GM12878 (cell line): ENCODE measurements around the gene LIFR. TPM values are rescaled to one million over a fixed set of nuclear protein-coding genes. Genes with fewer than 3 reads are reported as not detected.

Experiments used
- ATAC-seq: fragments of 200-7000 bp; cut with Tn5 transposase; 3 replicates; pipeline ENCODE4 v1.9.1; 2020; ENCODE audit warnings: mild to moderate bottlenecking, moderate library complexity
- BruUV-seq: library from RNA; stranded (reverse); fragments of 400-500 nt; replicated peaks from 2 replicates; lab custom pipeline; 2021; lab: Mats Ljungman, UMichigan
- CTCF ChIA-PET: fragments of 300-600 bp; sonication (Branson Sonifier 250); formaldehyde crosslinking; extraction: SDS; loops from one replicate; lab custom pipeline; 2021; ENCODE audit warnings: inconsistent platforms; lab: Yijun Ruan, JAX
- POLR2A ChIA-PET: fragments of 350-600 bp; formaldehyde crosslinking; extraction: SDS; loops from one replicate; lab custom pipeline; 2021; ENCODE audit warnings: inconsistent platforms; lab: Charles Lee
- RAD21 ChIA-PET: fragments of 300-600 bp; sonication (Branson Sonifier 250); formaldehyde crosslinking; loops from one replicate; lab custom pipeline; 2023; ENCODE audit warnings: antibody characterized with exemption; ENCODE audit not compliant: unreplicated experiment; lab: Charles Lee
- SMC1A ChIA-PET: fragments of 300-600 bp; sonication (Branson Sonifier 250); formaldehyde crosslinking; loops from one replicate; lab custom pipeline; 2023; ENCODE audit not compliant: unreplicated experiment, uncharacterized antibody; lab: Charles Lee
- DNase-seq: peaks from one replicate; pipeline ENCODE4 v3.0.0-alpha.2; 2011; ENCODE audit warnings: low read depth, low spot score
- FAIRE-seq: peaks from 3 replicates; lab custom pipeline; 2011; peaks lifted over from hg19 to GRCh38; lab: Jason Lieb, UNC
- H2AFZ ChIP-seq: 2 replicates; pipeline ENCODE4 v1.6.0; 2011; ENCODE audit warnings: low read depth, low read length, control low read depth; ENCODE audit not compliant: control insufficient read depth
- H3K27ac ChIP-seq: 2 replicates; pipeline ENCODE4 v1.5.1; 2011; ENCODE audit warnings: control low read depth; ENCODE audit not compliant: control insufficient read depth, insufficient read depth
- H3K27me3 ChIP-seq, 2 experiments: replicated peaks in 1 of 2; 2 replicates each; pipeline versions ENCODE4 v1.6.0 to v1.6.1; 2011; ENCODE audit warnings: low read length in 1 of 2; ENCODE audit not compliant: control insufficient read depth in 2 of 2, insufficient read depth in 2 of 2
- H3K36me3 ChIP-seq, 2 experiments: 2 replicates each; pipeline ENCODE4 v1.5.1; 2011; ENCODE audit warnings: low read length in 1 of 2; ENCODE audit not compliant: control insufficient read depth in 2 of 2, insufficient read depth in 2 of 2
- H3K4me1 ChIP-seq: 2 replicates; pipeline ENCODE4 v1.6.1; 2011; ENCODE audit warnings: mild to moderate bottlenecking, low read length, moderate library complexity, mixed read lengths; ENCODE audit not compliant: control insufficient read depth, insufficient read depth
- H3K4me2 ChIP-seq: 2 replicates; pipeline ENCODE4 v1.6.0; 2011; ENCODE audit warnings: control low read depth; ENCODE audit not compliant: control insufficient read depth, insufficient read depth
- H3K4me3 ChIP-seq: fragments of 200-600 bp; sonication (generic); 2 replicates; pipeline ENCODE4 v1.5.1; 2016
- H3K79me2 ChIP-seq: 2 replicates; pipeline ENCODE4 v1.6.0; 2011; ENCODE audit warnings: low read length; ENCODE audit not compliant: control insufficient read depth, insufficient read depth
- H3K9ac ChIP-seq: 2 replicates; pipeline ENCODE4 v1.8.0; 2011; ENCODE audit warnings: low read length, control low read depth, mixed read lengths; ENCODE audit not compliant: control insufficient read depth, insufficient read depth
- H3K9me3 ChIP-seq: replicated peaks from 3 replicates; pipeline ENCODE4 v1.5.1; 2011; ENCODE audit warnings: mild to moderate bottlenecking, low read length; ENCODE audit not compliant: control insufficient read depth, insufficient read depth
- H4K20me1 ChIP-seq: 2 replicates; pipeline ENCODE4 v1.6.0; 2011; ENCODE audit not compliant: control insufficient read depth, insufficient read depth
- DPF2 ChIP-seq: fragments of 450-650 bp; IDR thresholded peaks from 2 replicates; pipeline ENCODE4 v1.6.1; 2017; ENCODE audit warnings: mild to moderate bottlenecking
- IKZF1 ChIP-seq: fragments of 450-650 bp; conservative IDR thresholded peaks from 2 replicates; pipeline ENCODE4 v1.6.1; 2017; ENCODE audit warnings: antibody characterized with exemption, mild to moderate bottlenecking
- WGBS: methylation state at CpG from one replicate; pipeline ENCODE4 v1.1.6; 2016; ENCODE audit warnings: low lambda C conversion rate; ENCODE audit not compliant: insufficient replicate concordance, insufficient coverage; ENCODE audit errors: missing lambda C conversion rate; 5-methylcytosine and 5-hydroxymethylcytosine counted together
- in situ Hi-C: fragments of 300-500 bp; cut with MboI; formaldehyde crosslinking; loops from 9 replicates; pipeline ENCODE4 v1.14.3; 2018; ENCODE audit warnings: mixed read lengths
- intact Hi-C: fragments of 100-400 bp; cut with micrococcal nuclease; formaldehyde crosslinking; loops from one replicate; pipeline ENCODE4 v1.14.2; 2022; ENCODE audit not compliant: unreplicated experiment
- polyA plus RNA-seq, 11 experiments: library from polyadenylated mRNA; depleted of rRNA in 4 of 11; unstranded in 6 of 11; stranded (reverse) in 5 of 11; fragments of >200 nt; fragmentation: Nextera tagmentation in 4 of 11; fragmentation: Illumina TruSeq in 1 of 11; extraction: Ambion mirVana in 4 of 11; extraction: Trizol in 1 of 11; gene quantifications; 1 replicate in 1 of 11; 2 replicates in 10 of 11; pipeline versions ENCODE4 v1.2.1 to v1.2.3, GENCODE V29; 2011 to 2016; ENCODE audit warnings: inconsistent platforms in 2 of 11, missing spikeins in 2 of 11, low read depth in 1 of 11
- total RNA-seq, 4 experiments: library from RNA; depleted of rRNA in 3 of 4; stranded (reverse); fragments of >200 nt in 3 of 4; fragmentation: Illumina TruSeq in 1 of 4; extraction: Trizol in 1 of 4; gene quantifications; 2 replicates each; pipeline versions ENCODE4 v1.2.1 to v1.2.3, GENCODE V29; 2013 to 2021

LIFR gene
- total and polyA plus RNA-seq, 10 of the 15 experiments (the other 5 are each of a cell fraction or from before 2014, with no cell fraction given): 0.10 TPM; not detected in 9

DNA sequence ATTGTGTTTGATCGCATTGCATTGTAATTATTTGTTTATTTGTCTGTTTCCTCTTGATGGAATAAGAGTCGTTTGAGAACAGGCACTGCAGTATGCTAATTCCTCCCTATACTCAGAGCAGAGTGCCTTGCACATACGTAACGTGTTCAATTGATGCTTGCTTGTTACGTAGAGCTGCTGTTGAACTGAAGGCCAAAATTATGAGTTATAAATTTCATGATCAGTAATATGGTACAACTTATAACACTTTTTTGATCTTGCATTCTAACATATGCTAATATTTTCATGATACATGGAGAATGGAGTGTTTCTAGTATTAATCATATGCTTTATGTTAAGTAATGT lies 26.5 kb upstream of the LIFR start:
- no peak overlapping the region for H3K27ac ChIP-seq
- no peak overlapping the region for H3K9ac ChIP-seq
- intact Hi-C loops: no loop called here
- in situ Hi-C loops: no loop called here
- ChIA-PET CTCF (interaction anchor here (1.2 kb wide), 1 partner anchor 46 kb away, joined by 3 read pairs; no protein-coding TSS in a partner anchor), SMC1A (no interaction called here), POLR2A (no interaction called here), RAD21 (no interaction called here)
- DNase-seq (no peak), ATAC-seq (no peak), FAIRE-seq (no peak)
- no peak overlapping the region for H3K4me3 ChIP-seq
- H3K4me2 ChIP-seq: no peak overlapping the region
- WGBS: 28% methylated on average over 5 of the region's 5 CpGs
- H3K27me3 ChIP-seq: no peaks in the 10 kb centered on the region
- H4K20me1 ChIP-seq: no peaks in the 10 kb centered on the region
- H2AFZ ChIP-seq: no peak overlapping the region
- H3K9me3 ChIP-seq: no peaks in the 10 kb centered on the region
- no peaks in the 10 kb centered on the region for H3K4me1 ChIP-seq
- no peaks in the 10 kb centered on the region for H3K36me3 ChIP-seq
- no peaks in the 10 kb centered on the region for H3K79me2 ChIP-seq
- no peak for TF ChIP-seq DPF2
- no TSS peak for BruUV-seq

DNA sequence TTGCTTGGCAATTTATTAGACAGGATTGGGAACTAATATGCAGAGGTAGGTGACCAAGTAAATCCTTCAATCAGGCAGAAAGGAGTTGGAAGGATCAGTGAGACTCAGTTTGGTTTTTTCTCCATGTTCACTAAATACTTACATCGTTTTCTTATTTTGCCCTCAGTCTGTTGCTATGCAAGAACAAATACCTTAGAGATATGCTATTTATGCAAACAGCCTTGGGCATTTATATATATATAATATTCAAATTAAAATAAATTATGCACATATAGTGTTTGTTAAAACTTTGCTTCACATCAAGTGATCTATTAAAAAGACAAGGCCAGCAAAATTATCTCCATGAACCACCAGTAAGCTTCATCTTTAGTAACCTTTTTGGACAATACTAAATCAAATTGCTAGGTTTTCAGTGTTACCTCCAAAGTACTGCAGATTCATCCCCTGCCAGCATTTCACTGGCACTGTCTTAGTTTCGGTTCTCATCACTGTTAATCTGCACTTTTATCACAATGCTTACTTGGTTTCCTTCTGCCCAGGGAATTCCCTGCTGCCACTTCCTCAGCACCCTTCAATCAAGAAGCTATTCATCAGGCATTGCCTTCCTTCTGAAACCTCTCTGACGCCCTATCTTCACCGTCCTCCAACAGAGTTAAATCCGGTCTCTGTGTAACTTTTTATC lies 26.0 kb upstream of the LIFR start:
- intact Hi-C loops (no loop called here), in situ Hi-C loops (no loop called here)
- no peaks in the 10 kb centered on the region for H4K20me1 ChIP-seq
- no peak overlapping the region for H2AFZ ChIP-seq
- ChIA-PET POLR2A (no interaction called here), SMC1A (no interaction called here), RAD21 (no interaction called here), CTCF (interaction anchor here (1.2 kb wide), 1 partner anchor 46 kb away, joined by 3 read pairs; no protein-coding TSS in a partner anchor)
- no peak overlapping the region for H3K27ac ChIP-seq
- no peak overlapping the region for H3K9ac ChIP-seq
- H3K36me3 ChIP-seq: no peaks in the 10 kb centered on the region
- no peaks in the 10 kb centered on the region for H3K9me3 ChIP-seq
- 12% methylated on average over 5 of the region's 5 CpGs for WGBS
- H3K79me2 ChIP-seq: no peaks in the 10 kb centered on the region
- BruUV-seq: no TSS peak
- no peak overlapping the region for H3K4me2 ChIP-seq
- TF ChIP-seq IKZF1: no peak
- ATAC-seq: peak; percentile 24; the same call in 1 of the 3 replicates
- DNase-seq: peak; percentile 7
- H3K27me3 ChIP-seq: no peaks in the 10 kb centered on the region
- no peaks in the 10 kb centered on the region for H3K4me1 ChIP-seq
- FAIRE-seq: no peak
- H3K4me3 ChIP-seq: no peak overlapping the region
